Loucy (cell line): Measurements from ENCODE around the gene IRF2BPL.

ENCODE experiments used
- CTCF ChIP-seq: fragments of 200-600 bp; sonication (generic); conservative IDR thresholded peaks from 2 replicates; pipeline ENCODE4 v1.5.1; 2014; ENCODE audit warnings: mild to moderate bottlenecking, antibody characterized with exemption, low read length
- EZH2phosphoT487 ChIP-seq: fragments of 200-600 bp; IDR thresholded peaks from 2 replicates; pipeline ENCODE4 v1.6.1; 2018; ENCODE audit warnings: antibody characterized with exemption, mild to moderate bottlenecking, moderate library complexity, borderline replicate concordance

GRCh38 chr14:77069551-77069950 is 41.0 kb upstream of the IRF2BPL start:
- TF ChIP-seq CTCF (no peak), EZH2phosphoT487 (no peak)
